ENCODE measurements around the gene ATP6V0B. TPM values are rescaled to one million over a fixed set of nuclear protein-coding genes. Genes with fewer than 3 reads are reported as not detected.

The ATP6V0B gene
- polyA plus RNA-seq, 1 donor from 2014 or later, result 580 TPM

DNA sequence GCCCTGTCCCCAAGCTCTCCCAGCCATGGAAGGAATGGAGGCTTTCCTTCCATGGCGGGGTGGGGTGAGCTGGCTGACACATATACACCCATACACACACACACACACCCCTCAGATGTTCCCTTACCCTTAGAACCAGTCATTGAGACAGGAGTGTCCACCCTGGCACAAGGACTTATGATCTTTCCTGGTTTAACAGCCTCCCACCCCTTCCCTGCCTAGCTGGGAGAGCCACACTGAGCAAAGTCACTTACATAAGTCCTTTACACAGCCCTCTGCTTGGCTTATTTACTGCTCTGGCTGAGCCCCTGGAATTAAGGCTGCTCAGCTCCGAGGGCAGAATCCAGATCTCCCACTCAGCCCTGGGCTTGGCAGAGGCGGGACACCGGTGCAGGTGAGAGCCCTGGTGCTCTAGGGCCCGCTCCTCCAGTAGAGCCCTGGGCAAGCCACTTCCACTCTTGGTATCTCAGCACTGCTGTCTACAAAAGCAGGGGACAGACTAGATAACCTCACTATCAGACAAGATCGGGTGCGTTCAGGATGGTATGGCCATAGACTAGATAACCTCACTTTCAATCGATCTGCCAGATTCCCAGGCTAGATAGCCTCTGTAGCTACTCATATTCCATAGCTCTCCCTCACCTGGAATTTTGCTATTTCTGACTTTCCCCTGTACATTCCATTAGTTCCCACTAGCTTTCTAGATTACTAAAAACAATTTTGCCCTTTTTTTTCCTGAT is 39.8 kb downstream of the ATP6V0B start:
- Histone ChIP-seq H3F3A (ENCODE audit: insufficient read depth, low read length, poor library complexity, severe bottlenecking) (no peaks in the 10 kb centered on the region), H3K27ac (ENCODE audit: low read length) (no peak overlapping the region), H3K79me2 (replicated peaks; ENCODE audit: insufficient read depth, low read length) (no peaks in the 10 kb centered on the region), H4K20me1 (ENCODE audit: insufficient read depth) (no peaks in the 10 kb centered on the region), H3K9me3 (ENCODE audit: low read length) (no peaks in the 10 kb centered on the region), H3K9me2 (ENCODE audit: insufficient read depth, low read length) (no peaks in the 10 kb centered on the region), H3K27me3 (ENCODE audit: insufficient read depth, low read depth, low read length) (no peaks in the 10 kb centered on the region), H3K36me3 (ENCODE audit: insufficient read depth, low read length) (no peaks in the 10 kb centered on the region), H2AFZ (ENCODE audit: low read depth, low read length) (no peak overlapping the region), H3K4me3 (ENCODE audit: low read length) (no peak overlapping the region), H3K9ac (ENCODE audit: low read length) (no peak overlapping the region), H3K4me2 (ENCODE audit: low read length) (no peak overlapping the region)
- TF ChIP-seq, protein P1, sequence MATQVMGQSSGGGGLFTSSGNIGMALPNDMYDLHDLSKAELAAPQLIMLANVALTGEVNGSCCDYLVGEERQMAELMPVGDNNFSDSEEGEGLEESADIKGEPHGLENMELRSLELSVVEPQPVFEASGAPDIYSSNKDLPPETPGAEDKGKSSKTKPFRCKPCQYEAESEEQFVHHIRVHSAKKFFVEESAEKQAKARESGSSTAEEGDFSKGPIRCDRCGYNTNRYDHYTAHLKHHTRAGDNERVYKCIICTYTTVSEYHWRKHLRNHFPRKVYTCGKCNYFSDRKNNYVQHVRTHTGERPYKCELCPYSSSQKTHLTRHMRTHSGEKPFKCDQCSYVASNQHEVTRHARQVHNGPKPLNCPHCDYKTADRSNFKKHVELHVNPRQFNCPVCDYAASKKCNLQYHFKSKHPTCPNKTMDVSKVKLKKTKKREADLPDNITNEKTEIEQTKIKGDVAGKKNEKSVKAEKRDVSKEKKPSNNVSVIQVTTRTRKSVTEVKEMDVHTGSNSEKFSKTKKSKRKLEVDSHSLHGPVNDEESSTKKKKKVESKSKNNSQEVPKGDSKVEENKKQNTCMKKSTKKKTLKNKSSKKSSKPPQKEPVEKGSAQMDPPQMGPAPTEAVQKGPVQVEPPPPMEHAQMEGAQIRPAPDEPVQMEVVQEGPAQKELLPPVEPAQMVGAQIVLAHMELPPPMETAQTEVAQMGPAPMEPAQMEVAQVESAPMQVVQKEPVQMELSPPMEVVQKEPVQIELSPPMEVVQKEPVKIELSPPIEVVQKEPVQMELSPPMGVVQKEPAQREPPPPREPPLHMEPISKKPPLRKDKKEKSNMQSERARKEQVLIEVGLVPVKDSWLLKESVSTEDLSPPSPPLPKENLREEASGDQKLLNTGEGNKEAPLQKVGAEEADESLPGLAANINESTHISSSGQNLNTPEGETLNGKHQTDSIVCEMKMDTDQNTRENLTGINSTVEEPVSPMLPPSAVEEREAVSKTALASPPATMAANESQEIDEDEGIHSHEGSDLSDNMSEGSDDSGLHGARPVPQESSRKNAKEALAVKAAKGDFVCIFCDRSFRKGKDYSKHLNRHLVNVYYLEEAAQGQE (IDR thresholded peaks at IDR 0.05; ENCODE audit: borderline replicate concordance), result no peak
- TF ChIP-seq POLR2AphosphoS5 (IDR thresholded peaks at IDR 0.05), result no peak
- no peak for TF ChIP-seq TAF1 (IDR thresholded peaks at IDR 0.05; ENCODE audit: low read depth)
- TF ChIP-seq, protein P2, sequence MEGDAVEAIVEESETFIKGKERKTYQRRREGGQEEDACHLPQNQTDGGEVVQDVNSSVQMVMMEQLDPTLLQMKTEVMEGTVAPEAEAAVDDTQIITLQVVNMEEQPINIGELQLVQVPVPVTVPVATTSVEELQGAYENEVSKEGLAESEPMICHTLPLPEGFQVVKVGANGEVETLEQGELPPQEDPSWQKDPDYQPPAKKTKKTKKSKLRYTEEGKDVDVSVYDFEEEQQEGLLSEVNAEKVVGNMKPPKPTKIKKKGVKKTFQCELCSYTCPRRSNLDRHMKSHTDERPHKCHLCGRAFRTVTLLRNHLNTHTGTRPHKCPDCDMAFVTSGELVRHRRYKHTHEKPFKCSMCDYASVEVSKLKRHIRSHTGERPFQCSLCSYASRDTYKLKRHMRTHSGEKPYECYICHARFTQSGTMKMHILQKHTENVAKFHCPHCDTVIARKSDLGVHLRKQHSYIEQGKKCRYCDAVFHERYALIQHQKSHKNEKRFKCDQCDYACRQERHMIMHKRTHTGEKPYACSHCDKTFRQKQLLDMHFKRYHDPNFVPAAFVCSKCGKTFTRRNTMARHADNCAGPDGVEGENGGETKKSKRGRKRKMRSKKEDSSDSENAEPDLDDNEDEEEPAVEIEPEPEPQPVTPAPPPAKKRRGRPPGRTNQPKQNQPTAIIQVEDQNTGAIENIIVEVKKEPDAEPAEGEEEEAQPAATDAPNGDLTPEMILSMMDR (IDR thresholded peaks at IDR 0.05; ENCODE audit: poor library complexity, severe bottlenecking), result no peak
- no peak for TF ChIP-seq SMC3 (conservative IDR thresholded peaks at IDR 0.05; ENCODE audit: poor library complexity)
- TF ChIP-seq EZH2 (IDR thresholded peaks at IDR 0.05; ENCODE audit: borderline replicate concordance, insufficient read depth, low read length, poor library complexity, severe bottlenecking), result no peak

DNA sequence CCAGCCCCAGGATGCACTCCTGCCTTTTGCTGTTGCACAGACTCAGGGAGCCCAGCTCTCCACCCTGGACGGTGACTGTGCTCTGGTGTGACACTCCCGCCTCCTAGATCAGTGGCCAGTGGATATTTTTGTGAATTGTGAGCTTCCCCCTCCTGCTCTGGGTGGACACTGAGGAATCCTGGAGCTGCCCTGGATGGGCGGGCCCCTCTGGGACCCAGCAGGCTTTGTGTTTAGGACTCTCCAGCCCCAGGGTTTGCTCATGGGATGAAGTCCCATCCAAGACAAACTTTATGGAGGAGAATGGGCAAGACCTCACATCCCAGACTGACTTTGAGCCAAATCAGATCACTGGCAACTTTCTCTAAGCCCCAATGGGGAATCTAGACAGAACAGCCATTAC is 40.4 kb downstream of the ATP6V0B start:
- Histone ChIP-seq H3K27ac (ENCODE audit: low read length) (no peak overlapping the region), H3K36me3 (ENCODE audit: insufficient read depth, low read length) (no peaks in the 10 kb centered on the region), H3K4me3 (ENCODE audit: low read length) (no peak overlapping the region), H3K4me2 (ENCODE audit: low read length) (no peak overlapping the region), H2AFZ (ENCODE audit: low read depth, low read length) (no peak overlapping the region), H3K79me2 (replicated peaks; ENCODE audit: insufficient read depth, low read length) (no peaks in the 10 kb centered on the region), H3K9ac (ENCODE audit: low read length) (no peak overlapping the region), H4K20me1 (ENCODE audit: insufficient read depth) (no peaks in the 10 kb centered on the region), H3K27me3 (ENCODE audit: insufficient read depth, low read depth, low read length) (no peaks in the 10 kb centered on the region), H3K9me3 (ENCODE audit: low read length) (no peaks in the 10 kb centered on the region), H3K9me2 (ENCODE audit: insufficient read depth, low read length) (no peaks in the 10 kb centered on the region), H3F3A (ENCODE audit: insufficient read depth, low read length, poor library complexity, severe bottlenecking) (no peaks in the 10 kb centered on the region)
- no peak for TF ChIP-seq EP300 (conservative IDR thresholded peaks at IDR 0.05; ENCODE audit: poor library complexity, severe bottlenecking)
- no peak for TF ChIP-seq RAD21 (conservative IDR thresholded peaks at IDR 0.05)
- TF ChIP-seq, protein P1 (IDR thresholded peaks at IDR 0.05; ENCODE audit: borderline replicate concordance), result no peak
- TF ChIP-seq SMC3 (conservative IDR thresholded peaks at IDR 0.05; ENCODE audit: poor library complexity), result no peak
- TF ChIP-seq EZH2 (IDR thresholded peaks at IDR 0.05; ENCODE audit: borderline replicate concordance, insufficient read depth, low read length, poor library complexity, severe bottlenecking), result no peak
- TF ChIP-seq MXI1 (conservative IDR thresholded peaks at IDR 0.05; ENCODE audit: poor library complexity, severe bottlenecking), result no peak
- TF ChIP-seq, protein P2 (IDR thresholded peaks at IDR 0.05; ENCODE audit: poor library complexity, severe bottlenecking), result no peak
- no peak for TF ChIP-seq TAF1 (IDR thresholded peaks at IDR 0.05; ENCODE audit: low read depth)
- TF ChIP-seq POLR2AphosphoS5 (IDR thresholded peaks at IDR 0.05), result no peak

Data from neural cell (in vitro differentiated cells).